ENCODE data around the gene CABP7. TPM values are rescaled to one million over a fixed set of nuclear protein-coding genes. Genes with fewer than 3 reads are reported as not detected.

CABP7 gene
- total and polyA plus RNA-seq, 2 experiments from 2014 or later = 0.06 to 0.24 TPM

- TF ChIP-seq POLR2AphosphoS5 (IDR thresholded peaks at IDR 0.05; ENCODE audit: low read depth) = no peak
- no peak for TF ChIP-seq CTCF (conservative IDR thresholded peaks at IDR 0.05; ENCODE audit: low read depth in 2 of 2)
- no peak for TF ChIP-seq ETS1 (IDR thresholded peaks at IDR 0.05)
- no peak for TF ChIP-seq ZNF331 (CRISPR knock-in tag; IDR thresholded peaks at IDR 0.05; ENCODE audit: low read depth)
Observed at GRCh38 chr22:29738118-29738815, 18.5 kb downstream of the CABP7 start (continued).

GRCh38 chr22:29739346-29739875 is 19.6 kb downstream of the CABP7 start:
- H3K4me3 Mint-ChIP-seq = no peak overlapping the region
- Histone ChIP-seq H3K79me2 (replicated peaks; ENCODE audit: insufficient read depth) (no peaks in the 10 kb centered on the region), H3K4me1 (ENCODE audit: insufficient read depth) (peaks cover 11% of the 10 kb centered on the region), H4K20me1 (replicated peaks; ENCODE audit: insufficient read depth) (no peaks in the 10 kb centered on the region), H3K27ac (ENCODE audit: low read depth) (no peak overlapping the region), H3K4me3 (no peak overlapping the region), H3K36me3 (ENCODE audit: insufficient read depth) (no peaks in the 10 kb centered on the region), H3K9me2 (ENCODE audit: insufficient read depth) (no peaks in the 10 kb centered on the region), H3K27me3 (ENCODE audit: insufficient read depth) (no peaks in the 10 kb centered on the region), H3K4me2 (no peak overlapping the region), H2AFZ (no peak overlapping the region), H3F3A (replicated peaks; ENCODE audit: low read depth) (no peaks in the 10 kb centered on the region)
- TF ChIP-seq EZH2phosphoT487 (IDR thresholded peaks at IDR 0.05; ENCODE audit: unreplicated experiment) (no peak), REST (IDR thresholded peaks at IDR 0.05; ENCODE audit: unreplicated experiment) (no peak), ZNF462 (CRISPR knock-in tag; IDR thresholded peaks at IDR 0.05) (no peak), JUNB (IDR thresholded peaks at IDR 0.05; ENCODE audit: unreplicated experiment) (no peak), CTCF (conservative IDR thresholded peaks at IDR 0.05; ENCODE audit: low read depth in 2 of 2) (no peak)
- 0 out of 3 replicates have a peak, but pooled peaks cover 2% of the 10 kb centered on the region for H3K9me3 Mint-ChIP-seq
- ATAC-seq = no peak
- peaks cover 3% of the 10 kb centered on the region; the same call in 1 of the 3 replicates for H3K36me3 Mint-ChIP-seq (ENCODE audit: low read depth)
- no peak for DNase-seq (ENCODE audit: low spot score)
- H3K27me3 Mint-ChIP-seq (ENCODE audit: insufficient read depth, low read depth, poor library complexity) = peaks cover 4% of the 10 kb centered on the region
- H3K27ac Mint-ChIP-seq = no peak overlapping the region
- peaks cover 17% of the 10 kb centered on the region for H3K4me1 Mint-ChIP-seq
